EH (cell line): Measurements from ENCODE around the gene ZMIZ1.

Experiments
- DNase-seq: peaks from one replicate; pipeline ENCODE4 v3.0.0-alpha.2; 2015; ENCODE audit warnings: low read depth

The ZMIZ1 gene

GRCh38 chr10:79286318-79286951, 217.7 kb downstream of the ZMIZ1 start:
- DNase-seq = peak; percentile 49

- no peak for DNase-seq
Measured at GRCh38 chr10:79287973-79288723, 219.4 kb downstream of the ZMIZ1 start.

GRCh38 chr10:79289801-79290200, 221.0 kb downstream of the ZMIZ1 start:
- DNase-seq = no peak

GRCh38 chr10:79292026-79292766, 223.4 kb downstream of the ZMIZ1 start:
- DNase-seq = no peak

- DNase-seq = peak; percentile 40
Measured at GRCh38 chr10:79292891-79293746, 224.4 kb downstream of the ZMIZ1 start.

- DNase-seq = peak; percentile 69
Measured at GRCh38 chr10:79293841-79294581, 225.2 kb downstream of the ZMIZ1 start.

- DNase-seq = peak; percentile 23
Measured at GRCh38 chr10:79295563-79295962, 226.8 kb downstream of the ZMIZ1 start.

GRCh38 chr10:79296431-79296830, 227.7 kb downstream of the ZMIZ1 start:
- DNase-seq = no peak

- peak; percentile 98 for DNase-seq
Measured at GRCh38 chr10:79298403-79299244, 229.9 kb downstream of the ZMIZ1 start.

GRCh38 chr10:79299397-79300241, 230.9 kb downstream of the ZMIZ1 start:
- peak; percentile 96 for DNase-seq

- no peak for DNase-seq
Measured at GRCh38 chr10:79300711-79301110, 231.9 kb downstream of the ZMIZ1 start.

- no peak for DNase-seq
Measured at GRCh38 chr10:79301754-79302530, 233.2 kb downstream of the ZMIZ1 start.

- DNase-seq = no peak
Measured at GRCh38 chr10:79303631-79304478, 235.1 kb downstream of the ZMIZ1 start.

- no peak for DNase-seq
Measured at GRCh38 chr10:79304479-79305087, 235.8 kb downstream of the ZMIZ1 start.

- DNase-seq = no peak
Measured at GRCh38 chr10:79305515-79305914, 236.7 kb downstream of the ZMIZ1 start.

GRCh38 chr10:79305988-79306387, 237.2 kb downstream of the ZMIZ1 start:
- DNase-seq = no peak

- no peak for DNase-seq
Measured at GRCh38 chr10:79306644-79307220, 238.0 kb downstream of the ZMIZ1 start.
